Smooth muscle cell (in vitro differentiated cells): ENCODE data around the gene PAN2. TPM values are rescaled to one million over a fixed set of nuclear protein-coding genes. Genes with fewer than 3 reads are reported as not detected.

Experiments used
- DNase-seq: peaks from one replicate; lab custom pipeline; 2025; ENCODE audit not compliant: unreplicated experiment; lab: John Stamatoyannopoulos, UW
- H2AFZ ChIP-seq: fragments of 200-600 bp; sonication (generic); 2 replicates; pipeline ENCODE4 v1.6.0; 2016; ENCODE audit warnings: antibody characterized with exemption, low read depth, mild to moderate bottlenecking
- H3F3A ChIP-seq: fragments of 200-600 bp; sonication (generic); 2 replicates; pipeline ENCODE4 v1.6.0; 2017; ENCODE audit warnings: antibody characterized with exemption, low read depth
- H3K27ac ChIP-seq: fragments of 200-600 bp; sonication (generic); 2 replicates; pipeline ENCODE4 v1.5.1; 2016; ENCODE audit warnings: low read depth, mild to moderate bottlenecking
- H3K27me3 ChIP-seq: fragments of 200-600 bp; sonication (generic); 2 replicates; pipeline ENCODE4 v1.6.1; 2016; ENCODE audit warnings: low read depth, mild to moderate bottlenecking
- H3K36me3 ChIP-seq: fragments of 200-600 bp; sonication (generic); 2 replicates; pipeline ENCODE4 v1.5.1; 2016; ENCODE audit warnings: low read depth
- H3K4me1 ChIP-seq: fragments of 200-600 bp; sonication (generic); 2 replicates; pipeline ENCODE4 v1.5.1; 2016; ENCODE audit warnings: low read depth
- H3K4me2 ChIP-seq: fragments of 200-600 bp; sonication (generic); 2 replicates; pipeline ENCODE4 v1.6.0; 2016; ENCODE audit warnings: mild to moderate bottlenecking
- H3K4me3 ChIP-seq: fragments of 200-600 bp; sonication (generic); 2 replicates; pipeline ENCODE4 v1.5.1; 2016; ENCODE audit warnings: mild to moderate bottlenecking
- H3K79me2 ChIP-seq: fragments of 200-600 bp; sonication (generic); 2 replicates; pipeline ENCODE4 v1.6.0; 2016; ENCODE audit warnings: low read depth, mild to moderate bottlenecking
- H3K9ac ChIP-seq: fragments of 200-600 bp; sonication (generic); 2 replicates; pipeline ENCODE4 v1.6.0; 2016; ENCODE audit warnings: low read depth
- H3K9me3 ChIP-seq: fragments of 200-600 bp; sonication (generic); replicated peaks from 2 replicates; pipeline ENCODE4 v1.5.1; 2016; ENCODE audit warnings: low read depth
- H4K20me1 ChIP-seq: fragments of 200-600 bp; sonication (generic); 2 replicates; pipeline ENCODE4 v1.6.0; 2016; ENCODE audit warnings: low read depth
- WGBS: methylation state at CpG from one replicate; pipeline ENCODE4 v1.1.7; 2016; ENCODE audit warnings: low lambda C conversion rate; 5-methylcytosine and 5-hydroxymethylcytosine counted together
- polyA plus RNA-seq: library from polyadenylated mRNA; unstranded; fragments of >200 nt; fragmentation: Nextera tagmentation; extraction: Ambion mirVana; gene quantifications from 2 replicates; pipeline ENCODE4 v1.2.1, GENCODE V29; 2016
- total RNA-seq: library from RNA; depleted of rRNA; stranded (reverse); fragments of >200 nt; gene quantifications from 2 replicates; pipeline ENCODE4 v1.2.3, GENCODE V29; 2014
- TF ChIP-seq, protein P1 (sequence below): fragments of 200-600 bp; sonication (generic); IDR thresholded peaks from 2 replicates; pipeline ENCODE4 v1.5.1; 2017; ENCODE audit warnings: borderline replicate concordance, mild to moderate bottlenecking, antibody characterized with exemption; ENCODE audit not compliant: insufficient read depth, poor library complexity, severe bottlenecking

Gene PAN2
- total and polyA plus RNA-seq, 2 experiments from 2014 or later: 14.7 to 55.6 TPM

DNA sequence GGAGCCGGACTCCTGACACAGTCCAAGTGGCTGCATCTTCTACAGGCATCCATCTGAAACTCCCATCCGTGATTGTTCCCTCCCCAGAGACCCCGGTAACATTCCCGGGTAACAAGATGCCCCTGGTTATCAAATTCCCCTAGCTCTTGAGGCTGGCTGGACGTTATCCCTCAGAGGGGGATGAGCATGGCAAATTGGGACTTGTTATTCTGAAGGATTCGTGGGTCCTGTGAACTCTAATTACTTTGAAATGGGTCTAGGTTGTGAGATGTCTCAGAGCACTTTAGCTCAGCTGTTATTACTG is 642 bp upstream of the PAN2 start:
- DNase-seq: no peak
- 21% methylated on average over 6 of the region's 6 CpGs for WGBS
- H3K9me3 ChIP-seq: no peaks in the 10 kb centered on the region
- H3K36me3 ChIP-seq: no peaks in the 10 kb centered on the region
- peak overlapping the region; percentile 88 for H3K4me2 ChIP-seq
- H3F3A ChIP-seq: no peaks in the 10 kb centered on the region
- peak overlapping the region; percentile 64 for H2AFZ ChIP-seq
- peak overlapping the region; percentile 81 for H3K9ac ChIP-seq
- peak overlapping the region; percentile 62 for H3K4me3 ChIP-seq
- H3K27ac ChIP-seq: peak overlapping the region; percentile 89
- H3K79me2 ChIP-seq: no peaks in the 10 kb centered on the region
- no peaks in the 10 kb centered on the region for H4K20me1 ChIP-seq
- TF ChIP-seq, protein P1, sequence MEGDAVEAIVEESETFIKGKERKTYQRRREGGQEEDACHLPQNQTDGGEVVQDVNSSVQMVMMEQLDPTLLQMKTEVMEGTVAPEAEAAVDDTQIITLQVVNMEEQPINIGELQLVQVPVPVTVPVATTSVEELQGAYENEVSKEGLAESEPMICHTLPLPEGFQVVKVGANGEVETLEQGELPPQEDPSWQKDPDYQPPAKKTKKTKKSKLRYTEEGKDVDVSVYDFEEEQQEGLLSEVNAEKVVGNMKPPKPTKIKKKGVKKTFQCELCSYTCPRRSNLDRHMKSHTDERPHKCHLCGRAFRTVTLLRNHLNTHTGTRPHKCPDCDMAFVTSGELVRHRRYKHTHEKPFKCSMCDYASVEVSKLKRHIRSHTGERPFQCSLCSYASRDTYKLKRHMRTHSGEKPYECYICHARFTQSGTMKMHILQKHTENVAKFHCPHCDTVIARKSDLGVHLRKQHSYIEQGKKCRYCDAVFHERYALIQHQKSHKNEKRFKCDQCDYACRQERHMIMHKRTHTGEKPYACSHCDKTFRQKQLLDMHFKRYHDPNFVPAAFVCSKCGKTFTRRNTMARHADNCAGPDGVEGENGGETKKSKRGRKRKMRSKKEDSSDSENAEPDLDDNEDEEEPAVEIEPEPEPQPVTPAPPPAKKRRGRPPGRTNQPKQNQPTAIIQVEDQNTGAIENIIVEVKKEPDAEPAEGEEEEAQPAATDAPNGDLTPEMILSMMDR: no peak
- H3K27me3 ChIP-seq: no peaks in the 10 kb centered on the region
- peaks cover 7% of the 10 kb centered on the region for H3K4me1 ChIP-seq

DNA sequence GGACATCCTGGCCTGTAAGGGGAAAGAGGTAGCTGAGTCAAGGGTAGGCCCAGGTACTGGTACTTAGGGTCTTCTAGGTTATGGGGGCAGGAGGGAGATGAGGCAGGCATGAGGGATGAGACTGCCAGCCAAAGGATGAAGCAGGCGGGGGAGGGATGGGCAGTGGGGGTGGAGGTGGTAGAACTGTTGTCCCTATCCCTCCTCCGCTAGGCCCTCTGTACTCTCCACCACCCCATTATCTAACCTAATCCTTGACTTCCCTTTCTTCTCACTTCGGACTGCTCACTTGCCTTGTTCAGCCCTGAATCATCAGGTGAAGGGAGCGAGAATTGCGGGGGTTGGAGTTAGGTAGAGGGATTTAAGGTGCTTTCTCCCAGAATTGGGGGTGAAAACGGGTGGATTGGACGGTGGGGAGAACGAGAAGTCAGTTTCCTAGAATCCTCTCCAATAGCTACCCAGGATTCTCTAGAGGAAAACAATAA is 562 bp downstream of the PAN2 start:
- Histone ChIP-seq H3K9me3 (no peaks in the 10 kb centered on the region), H3K36me3 (no peaks in the 10 kb centered on the region), H3K4me2 (peak overlapping the region; percentile 88), H3K9ac (peak overlapping the region; percentile 81), H3K4me1 (no peaks in the 10 kb centered on the region), H3K27ac (peak overlapping the region; percentile 89), H2AFZ (peak overlapping the region; percentile 64), H3K4me3 (peak overlapping the region; percentile 62), H4K20me1 (no peaks in the 10 kb centered on the region), H3F3A (no peaks in the 10 kb centered on the region), H3K27me3 (no peaks in the 10 kb centered on the region), H3K79me2 (no peaks in the 10 kb centered on the region)
- WGBS: 46% methylated on average over 8 of the region's 8 CpGs
- no peak for DNase-seq
- TF ChIP-seq, protein P1: no peak

DNA sequence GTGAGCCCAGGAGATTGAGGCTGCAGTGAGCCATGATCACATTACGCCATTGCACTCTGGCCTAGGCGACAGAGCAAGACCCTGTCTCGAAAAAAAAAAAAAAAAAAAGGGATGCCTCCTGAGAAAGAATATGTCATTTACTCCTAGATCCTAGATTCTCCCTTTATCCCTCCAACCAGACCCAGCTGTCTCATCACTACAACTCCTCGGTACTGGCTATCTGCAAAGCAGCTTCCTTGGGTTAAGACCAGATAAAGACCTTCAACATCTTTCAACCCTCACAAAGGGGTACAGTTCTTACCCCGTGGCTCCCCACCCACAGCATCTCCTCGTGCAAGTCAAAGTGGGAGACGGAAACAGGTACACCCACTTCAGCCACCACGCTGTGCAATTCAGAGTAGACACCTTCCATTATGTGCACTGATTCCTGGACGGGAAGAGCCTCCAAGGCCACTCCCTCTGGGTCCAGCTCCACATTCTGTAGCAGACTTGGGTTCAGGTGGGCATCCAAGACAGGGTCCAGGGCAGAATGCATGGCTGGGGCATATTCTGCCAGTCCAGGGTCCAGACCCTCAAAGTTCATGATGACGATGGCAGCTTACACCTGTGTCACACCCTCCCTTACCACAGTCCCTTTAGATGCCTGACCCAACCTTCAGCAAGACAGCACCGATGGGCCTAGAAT is 1.1 kb downstream of the PAN2 start:
- Histone ChIP-seq H3K79me2 (no peaks in the 10 kb centered on the region), H3K9ac (peak overlapping the region; percentile 81), H3K36me3 (no peaks in the 10 kb centered on the region), H3K27me3 (no peaks in the 10 kb centered on the region), H4K20me1 (no peaks in the 10 kb centered on the region), H2AFZ (no peak overlapping the region), H3K27ac (peak overlapping the region; percentile 89), H3K4me1 (no peaks in the 10 kb centered on the region), H3K4me2 (peak overlapping the region; percentile 88), H3K4me3 (peak overlapping the region; percentile 62), H3K9me3 (no peaks in the 10 kb centered on the region), H3F3A (no peaks in the 10 kb centered on the region)
- TF ChIP-seq, protein P1: no peak
- no peak for DNase-seq
- 98% methylated on average over 11 of the region's 11 CpGs for WGBS

DNA sequence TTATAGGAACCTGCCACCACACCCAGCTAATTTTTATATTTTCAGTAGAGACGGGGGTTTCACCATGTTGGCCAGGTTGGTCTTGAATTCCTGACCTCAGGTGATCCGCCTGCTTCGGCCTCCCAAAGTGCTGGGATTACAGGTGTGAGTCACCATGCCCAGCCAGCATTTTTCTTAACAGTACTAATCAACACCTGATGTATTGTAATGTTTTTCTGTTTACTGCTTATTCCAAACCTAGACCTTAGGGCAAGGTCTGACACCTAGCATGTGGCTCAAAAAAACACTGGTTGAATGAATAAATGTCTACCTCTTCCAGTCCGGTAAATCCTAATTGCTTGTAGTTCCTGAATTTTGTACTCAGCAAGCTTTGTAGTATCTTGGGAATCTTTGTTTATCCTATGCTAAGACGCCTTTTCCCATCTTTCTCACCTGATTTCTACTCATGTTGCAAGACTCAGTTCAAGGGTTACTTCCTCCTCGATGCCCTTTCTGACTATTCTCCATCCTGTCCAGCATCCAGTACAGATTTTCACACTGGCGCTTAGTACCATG is 2.8 kb downstream of the PAN2 start:
- H3K9ac ChIP-seq: no peak overlapping the region
- H3K27ac ChIP-seq: no peak overlapping the region
- H3K79me2 ChIP-seq: no peaks in the 10 kb centered on the region
- H3K4me3 ChIP-seq: no peak overlapping the region
- H3K4me1 ChIP-seq: no peaks in the 10 kb centered on the region
- no peaks in the 10 kb centered on the region for H3K27me3 ChIP-seq
- TF ChIP-seq, protein P1: no peak
- no peaks in the 10 kb centered on the region for H3K36me3 ChIP-seq
- no peaks in the 10 kb centered on the region for H3F3A ChIP-seq
- H4K20me1 ChIP-seq: no peaks in the 10 kb centered on the region
- H3K9me3 ChIP-seq: no peaks in the 10 kb centered on the region
- no peak overlapping the region for H2AFZ ChIP-seq
- no peak for DNase-seq
- no peak overlapping the region for H3K4me2 ChIP-seq
- WGBS: 92% methylated on average over 7 of the region's 7 CpGs
